Measurements from ENCODE around the gene NSUN6. TPM values are rescaled to one million over a fixed set of nuclear protein-coding genes. Genes with fewer than 3 reads are reported as not detected.

Gene NSUN6
- total RNA-seq, 1 experiment from 2014 or later: 12.5 TPM

- TF ChIP-seq TCF7L2 (IDR thresholded peaks at IDR 0.05; ENCODE audit: borderline replicate concordance, extremely low read depth, insufficient read depth, insufficient read length) (no peak), ATF3 (IDR thresholded peaks at IDR 0.05) (no peak), POLR2AphosphoS5 (IDR thresholded peaks at IDR 0.05; ENCODE audit: low read depth, low read length) (no peak), SRF (IDR thresholded peaks at IDR 0.05; ENCODE audit: low read depth) (no peak), EZH2 (IDR thresholded peaks at IDR 0.05) (no peak), EGR1 (IDR thresholded peaks at IDR 0.05; ENCODE audit: low read depth) (no peak), YY1 (IDR thresholded peaks at IDR 0.05; ENCODE audit: extremely low read depth, insufficient replicate concordance, low read depth, low read length) (no peak), ELF1 (IDR thresholded peaks at IDR 0.05; ENCODE audit: borderline replicate concordance, low read depth) (no peak), ZNF274 (IDR thresholded peaks at IDR 0.05; ENCODE audit: low read depth, low read length) (no peak), POLR2A (IDR thresholded peaks at IDR 0.05; ENCODE audit: borderline replicate concordance, extremely low read depth, insufficient read depth, insufficient read length) (no peak), CEBPB (IDR thresholded peaks at IDR 0.05; ENCODE audit: low read depth) (no peak), CBX3 (IDR thresholded peaks at IDR 0.05; ENCODE audit: low read depth) (no peak), SP1 (IDR thresholded peaks at IDR 0.05; ENCODE audit: low read depth) (no peak), SIN3A (IDR thresholded peaks at IDR 0.05; ENCODE audit: low read depth) (no peak), MAX (IDR thresholded peaks at IDR 0.05) (no peak), RAD21 (IDR thresholded peaks at IDR 0.05; ENCODE audit: low read depth) (no peak), REST (IDR thresholded peaks at IDR 0.05; ENCODE audit: low read depth) (no peak), EZH2phosphoT487 (IDR thresholded peaks at IDR 0.05; ENCODE audit: borderline replicate concordance) (no peak)
- ChIA-PET CTCF (no interaction called here), RAD21 (ENCODE audit: low non-redundant PET in 1 of 2, low total read pairs in 2 of 2, uncharacterized antibody in 2 of 2, unreplicated experiment in 2 of 2) (no interaction called here), POLR2A (no interaction called here)
- H3K79me2 ChIP-seq (ENCODE audit: insufficient read depth, low read length): no peaks in the 10 kb centered on the region
- no peaks in the 10 kb centered on the region for H4K20me1 ChIP-seq (ENCODE audit: insufficient read depth)
- no peaks in the 10 kb centered on the region for H3K4me1 ChIP-seq (ENCODE audit: control insufficient read depth in 1 of 2, insufficient read depth in 2 of 2, low read length in 2 of 2)
- intact Hi-C loops (cut with micrococcal nuclease): no loop called here
- H3K9me2 ChIP-seq (ENCODE audit: insufficient read depth): no peaks in the 10 kb centered on the region
- H3K4me2 ChIP-seq (ENCODE audit: low read length): no peak overlapping the region
- no peak for ATAC-seq
- peaks cover 0 to 5% of the 10 kb centered on the region in 2 experiments; a peak in 2 of 4 replicates for H3K36me3 ChIP-seq (ENCODE audit: control insufficient read depth in 1 of 2, insufficient read depth in 2 of 2, low read length in 2 of 2)
- no TSS peak for BruUV-seq (replicated peaks)
- H3K27me3 ChIP-seq (ENCODE audit: insufficient read depth, low read length): no peaks in the 10 kb centered on the region
- H3K4me3 ChIP-seq (replicated peaks in 1 of 2; ENCODE audit: low read depth in 1 of 2, low read length in 2 of 2): no peak overlapping the region
- no peak overlapping the region for H3K27ac ChIP-seq (ENCODE audit: low read depth, low read length)
- DNase-seq (ENCODE audit: low read depth, low spot score): no peak
- no peaks in the 10 kb centered on the region for H3K9me3 ChIP-seq (ENCODE audit: control insufficient read depth in 1 of 2, insufficient read depth in 1 of 2, low read depth in 1 of 2, low read length in 2 of 2)
- H3K9ac ChIP-seq (ENCODE audit: low read length): no peak overlapping the region
- no peak overlapping the region for H2AFZ ChIP-seq (ENCODE audit: low read depth, low read length, poor library complexity, severe bottlenecking)
Measured at GRCh38 chr10:18540195-18540594, 111.2 kb downstream of the NSUN6 start.
